Measurements from ENCODE around the gene ZC3H18.

Gene ZC3H18

DNA sequence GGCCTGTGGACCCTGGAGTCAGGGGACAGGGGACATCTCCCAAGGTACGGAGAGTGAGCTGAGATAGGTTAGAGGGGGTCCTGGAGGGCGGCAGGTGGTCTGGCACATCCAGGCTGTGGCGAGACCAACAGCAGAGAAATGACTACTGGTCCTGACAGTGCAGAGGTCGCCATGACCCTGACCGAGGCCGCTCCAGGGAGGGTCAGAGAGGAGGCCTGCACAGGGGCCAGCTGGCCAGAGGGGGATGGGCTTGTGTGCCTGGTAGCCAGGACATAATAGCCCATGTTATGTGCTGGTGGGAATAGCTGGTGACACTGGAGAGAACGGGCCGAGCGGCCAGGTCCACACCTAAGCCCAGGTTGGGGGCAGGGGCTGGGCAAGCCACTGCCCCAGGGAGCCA, 40.6 kb upstream of the ZC3H18 start:
- H3K27me3 ChIP-seq (ENCODE audit: insufficient read depth, low read depth) = peaks cover 52% of the 10 kb centered on the region
- TF ChIP-seq, protein P1, sequence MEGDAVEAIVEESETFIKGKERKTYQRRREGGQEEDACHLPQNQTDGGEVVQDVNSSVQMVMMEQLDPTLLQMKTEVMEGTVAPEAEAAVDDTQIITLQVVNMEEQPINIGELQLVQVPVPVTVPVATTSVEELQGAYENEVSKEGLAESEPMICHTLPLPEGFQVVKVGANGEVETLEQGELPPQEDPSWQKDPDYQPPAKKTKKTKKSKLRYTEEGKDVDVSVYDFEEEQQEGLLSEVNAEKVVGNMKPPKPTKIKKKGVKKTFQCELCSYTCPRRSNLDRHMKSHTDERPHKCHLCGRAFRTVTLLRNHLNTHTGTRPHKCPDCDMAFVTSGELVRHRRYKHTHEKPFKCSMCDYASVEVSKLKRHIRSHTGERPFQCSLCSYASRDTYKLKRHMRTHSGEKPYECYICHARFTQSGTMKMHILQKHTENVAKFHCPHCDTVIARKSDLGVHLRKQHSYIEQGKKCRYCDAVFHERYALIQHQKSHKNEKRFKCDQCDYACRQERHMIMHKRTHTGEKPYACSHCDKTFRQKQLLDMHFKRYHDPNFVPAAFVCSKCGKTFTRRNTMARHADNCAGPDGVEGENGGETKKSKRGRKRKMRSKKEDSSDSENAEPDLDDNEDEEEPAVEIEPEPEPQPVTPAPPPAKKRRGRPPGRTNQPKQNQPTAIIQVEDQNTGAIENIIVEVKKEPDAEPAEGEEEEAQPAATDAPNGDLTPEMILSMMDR (conservative IDR thresholded peaks at IDR 0.05; ENCODE audit: low read depth, low read length) = no peak
- no peaks in the 10 kb centered on the region for H4K20me1 ChIP-seq (ENCODE audit: insufficient read depth)
- H3K79me2 ChIP-seq (ENCODE audit: insufficient read depth, low read depth) = no peaks in the 10 kb centered on the region
- no peak overlapping the region for H3K4me2 ChIP-seq
- H2AFZ ChIP-seq (ENCODE audit: low read depth) = no peak overlapping the region
- H3K4me1 ChIP-seq (ENCODE audit: low read depth, poor library complexity, severe bottlenecking) = no peaks in the 10 kb centered on the region
- H3K36me3 ChIP-seq (ENCODE audit: insufficient read depth) = no peaks in the 10 kb centered on the region
- no peak overlapping the region for H3K9ac ChIP-seq
- H3K4me3 ChIP-seq (IDR thresholded peaks at IDR 0.05; ENCODE audit: insufficient read depth, low read depth, low read length) = no peak overlapping the region
- H3K27ac ChIP-seq = no peak overlapping the region

DNA sequence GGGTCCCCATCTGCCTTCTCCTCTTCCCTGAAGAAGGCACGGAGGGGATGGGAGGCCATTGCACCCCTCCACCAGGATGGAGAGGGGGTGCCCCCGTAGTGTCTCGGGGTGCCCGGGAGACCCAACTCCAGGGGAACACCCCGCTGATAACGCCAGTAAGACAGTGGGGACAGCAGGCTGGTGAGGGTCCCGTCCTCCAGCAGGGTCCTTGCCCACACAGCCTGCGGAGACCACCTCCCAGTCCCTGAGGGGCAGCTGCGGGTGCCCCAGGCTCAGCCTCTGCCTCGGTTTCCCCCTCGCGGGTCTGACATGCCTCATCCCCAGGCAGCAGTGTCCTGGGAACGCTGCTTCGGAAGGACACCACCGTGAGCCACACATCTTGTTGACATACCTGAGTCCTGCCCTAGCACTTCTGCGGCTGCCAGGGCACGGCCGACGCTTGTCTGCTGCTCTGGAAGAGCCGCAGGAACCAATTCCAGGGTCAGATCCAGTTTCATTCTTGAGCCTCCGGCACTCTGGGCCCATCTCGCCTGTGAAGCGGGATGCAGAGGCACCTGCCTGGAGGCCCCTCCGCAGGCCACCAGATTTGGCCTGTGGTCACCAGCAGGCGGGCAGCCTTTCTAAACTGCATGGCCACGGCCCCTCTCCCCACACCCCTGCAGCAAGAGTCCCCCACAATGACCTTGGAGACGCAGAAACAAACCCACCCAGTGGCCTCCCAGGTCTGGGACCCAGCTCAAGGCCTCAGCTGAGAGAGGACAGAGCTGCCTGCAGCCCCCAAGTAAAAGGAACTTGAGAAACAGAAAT, 39.9 kb upstream of the ZC3H18 start:
- Histone ChIP-seq H3K9ac (no peak overlapping the region), H4K20me1 (ENCODE audit: insufficient read depth) (no peaks in the 10 kb centered on the region), H3K4me1 (ENCODE audit: low read depth, poor library complexity, severe bottlenecking) (no peaks in the 10 kb centered on the region), H3K27me3 (ENCODE audit: insufficient read depth, low read depth) (peaks cover 47% of the 10 kb centered on the region), H3K79me2 (ENCODE audit: insufficient read depth, low read depth) (no peaks in the 10 kb centered on the region), H3K4me2 (no peak overlapping the region), H3K36me3 (ENCODE audit: insufficient read depth) (no peaks in the 10 kb centered on the region), H2AFZ (ENCODE audit: low read depth) (no peak overlapping the region), H3K4me3 (IDR thresholded peaks at IDR 0.05; ENCODE audit: insufficient read depth, low read depth, low read length) (no peak overlapping the region), H3K27ac (no peak overlapping the region)
- TF ChIP-seq, protein P1 (conservative IDR thresholded peaks at IDR 0.05; ENCODE audit: low read depth, low read length) = no peak

DNA sequence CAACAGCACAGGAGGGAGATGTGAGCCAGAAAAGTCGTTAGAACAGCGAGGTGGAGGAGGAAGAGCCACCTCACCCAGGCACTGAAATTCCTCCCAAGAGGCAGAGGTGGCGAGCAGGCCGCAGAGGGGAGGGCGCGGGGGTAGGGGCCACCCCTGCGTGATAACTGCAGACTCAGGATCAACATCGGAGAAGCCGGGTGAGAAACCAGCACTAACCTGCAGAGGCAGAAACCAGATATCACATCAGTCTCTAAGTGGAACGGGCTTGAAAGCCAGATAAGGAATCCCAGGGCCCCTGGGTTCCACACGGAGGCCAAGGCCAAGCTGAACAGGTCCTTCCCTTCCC, 39.4 kb upstream of the ZC3H18 start:
- TF ChIP-seq, protein P1 (conservative IDR thresholded peaks at IDR 0.05; ENCODE audit: low read depth, low read length) = no peak
- Histone ChIP-seq H3K27me3 (ENCODE audit: insufficient read depth, low read depth) (peaks cover 41% of the 10 kb centered on the region), H2AFZ (ENCODE audit: low read depth) (no peak overlapping the region), H3K27ac (no peak overlapping the region), H3K4me1 (ENCODE audit: low read depth, poor library complexity, severe bottlenecking) (no peaks in the 10 kb centered on the region), H3K4me3 (IDR thresholded peaks at IDR 0.05; ENCODE audit: insufficient read depth, low read depth, low read length) (no peak overlapping the region), H3K9ac (no peak overlapping the region), H3K36me3 (ENCODE audit: insufficient read depth) (no peaks in the 10 kb centered on the region), H3K79me2 (ENCODE audit: insufficient read depth, low read depth) (no peaks in the 10 kb centered on the region), H4K20me1 (ENCODE audit: insufficient read depth) (no peaks in the 10 kb centered on the region), H3K4me2 (no peak overlapping the region)

DNA sequence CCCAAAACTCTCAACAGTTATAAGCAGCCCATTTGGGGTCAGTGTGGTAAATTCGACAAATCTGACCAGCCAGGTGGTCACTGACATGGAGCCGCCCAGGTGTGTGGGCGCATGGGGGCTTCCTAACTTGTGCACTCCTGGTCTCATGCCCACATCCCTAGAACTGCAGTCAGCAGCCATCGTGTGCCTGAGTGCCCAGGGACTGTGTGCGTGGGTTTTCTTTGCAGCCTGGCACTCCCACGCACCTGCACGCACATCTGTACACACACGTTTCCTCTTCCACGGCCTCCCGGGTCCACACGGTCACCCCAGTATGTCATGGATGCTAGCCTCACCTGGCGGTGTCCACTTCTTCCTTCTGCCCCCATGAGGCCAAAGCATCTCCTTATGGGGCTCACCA, 38.9 kb upstream of the ZC3H18 start:
- Histone ChIP-seq H3K4me1 (ENCODE audit: low read depth, poor library complexity, severe bottlenecking) (no peaks in the 10 kb centered on the region), H3K4me3 (IDR thresholded peaks at IDR 0.05; ENCODE audit: insufficient read depth, low read depth, low read length) (no peak overlapping the region), H3K27me3 (ENCODE audit: insufficient read depth, low read depth) (peaks cover 37% of the 10 kb centered on the region), H3K27ac (no peak overlapping the region), H2AFZ (ENCODE audit: low read depth) (no peak overlapping the region), H3K79me2 (ENCODE audit: insufficient read depth, low read depth) (no peaks in the 10 kb centered on the region), H3K9ac (no peak overlapping the region), H4K20me1 (ENCODE audit: insufficient read depth) (no peaks in the 10 kb centered on the region), H3K36me3 (ENCODE audit: insufficient read depth) (no peaks in the 10 kb centered on the region), H3K4me2 (no peak overlapping the region)
- TF ChIP-seq, protein P1 (conservative IDR thresholded peaks at IDR 0.05; ENCODE audit: low read depth, low read length) = no peak

Measured in KMS-11 (cell line).